ENCODE data around the gene JDP2.

DNA sequence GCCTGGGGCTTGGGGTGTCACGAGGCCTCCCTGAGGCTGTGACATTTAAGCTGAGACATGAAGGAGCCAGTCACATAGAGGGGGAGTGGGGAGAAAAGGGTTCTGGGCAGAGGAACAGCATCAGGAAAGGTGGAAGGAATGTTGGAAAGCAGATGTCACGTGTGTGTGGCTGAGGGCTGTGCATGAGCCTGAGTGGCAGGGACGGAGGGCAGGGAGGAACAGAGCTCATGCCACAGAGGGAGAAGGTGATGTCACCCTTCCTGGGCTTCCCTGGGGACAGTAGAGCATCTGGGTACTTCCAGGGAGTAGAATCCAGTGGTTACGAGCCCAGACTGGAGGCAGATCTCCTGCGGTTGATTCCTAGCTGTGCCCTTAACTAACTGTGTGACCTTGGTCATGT lies 32.0 kb upstream of the JDP2 start:
- TF ChIP-seq, protein P1, sequence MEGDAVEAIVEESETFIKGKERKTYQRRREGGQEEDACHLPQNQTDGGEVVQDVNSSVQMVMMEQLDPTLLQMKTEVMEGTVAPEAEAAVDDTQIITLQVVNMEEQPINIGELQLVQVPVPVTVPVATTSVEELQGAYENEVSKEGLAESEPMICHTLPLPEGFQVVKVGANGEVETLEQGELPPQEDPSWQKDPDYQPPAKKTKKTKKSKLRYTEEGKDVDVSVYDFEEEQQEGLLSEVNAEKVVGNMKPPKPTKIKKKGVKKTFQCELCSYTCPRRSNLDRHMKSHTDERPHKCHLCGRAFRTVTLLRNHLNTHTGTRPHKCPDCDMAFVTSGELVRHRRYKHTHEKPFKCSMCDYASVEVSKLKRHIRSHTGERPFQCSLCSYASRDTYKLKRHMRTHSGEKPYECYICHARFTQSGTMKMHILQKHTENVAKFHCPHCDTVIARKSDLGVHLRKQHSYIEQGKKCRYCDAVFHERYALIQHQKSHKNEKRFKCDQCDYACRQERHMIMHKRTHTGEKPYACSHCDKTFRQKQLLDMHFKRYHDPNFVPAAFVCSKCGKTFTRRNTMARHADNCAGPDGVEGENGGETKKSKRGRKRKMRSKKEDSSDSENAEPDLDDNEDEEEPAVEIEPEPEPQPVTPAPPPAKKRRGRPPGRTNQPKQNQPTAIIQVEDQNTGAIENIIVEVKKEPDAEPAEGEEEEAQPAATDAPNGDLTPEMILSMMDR (IDR thresholded peaks at IDR 0.05), result no peak
- no peak for TF ChIP-seq EZH2 (IDR thresholded peaks at IDR 0.05; ENCODE audit: borderline replicate concordance, insufficient read depth, low read depth, low read length, poor library complexity, severe bottlenecking)

Measured in B cell (primary cell).